HG02610 (cell line): ENCODE measurements around the gene RCN1.
"Not testable (repeated sequence)": the region's sequence is repeated elsewhere in the genome, so short reads cannot be mapped to it uniquely, and the experiment has no call there.

Experiments
- ATAC-seq: cut with Tn5 transposase; IDR thresholded peaks from one replicate; pipeline ENCODE4 v1.9.1; 2021; ENCODE audit warnings: mild to moderate bottlenecking, moderate library complexity; ENCODE audit not compliant: unreplicated experiment

RCN1 gene

DNA sequence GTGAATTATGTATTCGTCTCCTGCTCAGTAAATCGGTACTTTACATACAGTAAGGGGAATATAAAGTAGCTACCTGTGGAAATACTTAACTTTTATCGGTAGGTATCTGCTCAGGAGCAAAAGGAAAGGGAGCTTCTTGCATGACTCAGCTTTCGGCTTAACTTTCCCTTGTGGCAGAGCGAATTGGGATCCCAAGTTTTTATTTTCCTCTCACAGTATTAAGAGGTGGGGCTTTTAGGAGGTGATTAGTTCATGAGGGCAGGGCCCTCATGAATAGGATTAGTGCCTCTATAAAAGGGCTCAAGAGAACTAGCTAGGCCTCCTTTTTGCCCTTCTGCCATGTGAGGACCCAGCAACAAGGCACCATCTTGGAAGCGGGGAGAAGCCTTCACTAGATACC is 18.7 kb downstream of the RCN1 start:
- no peak for ATAC-seq

DNA sequence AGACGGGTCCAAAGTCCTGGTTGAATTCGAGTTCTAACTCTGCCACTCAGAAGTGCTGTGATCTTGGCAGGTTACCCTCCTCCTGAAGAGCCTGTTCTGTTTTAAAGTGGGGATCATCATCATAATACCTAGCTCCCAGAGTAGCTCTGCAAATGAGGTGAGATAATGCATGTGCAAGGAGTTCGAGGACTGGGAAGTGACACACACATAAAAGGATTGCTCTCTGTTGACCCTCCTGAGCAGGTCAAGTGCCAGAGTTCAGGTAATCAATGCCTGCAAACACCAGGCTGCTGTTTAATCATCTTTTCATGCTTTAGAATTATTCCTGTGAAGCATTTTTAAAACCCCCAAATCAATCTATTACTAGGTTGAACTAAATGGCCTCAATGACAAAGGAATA is 19.9 kb downstream of the RCN1 start:
- ATAC-seq = no peak

DNA sequence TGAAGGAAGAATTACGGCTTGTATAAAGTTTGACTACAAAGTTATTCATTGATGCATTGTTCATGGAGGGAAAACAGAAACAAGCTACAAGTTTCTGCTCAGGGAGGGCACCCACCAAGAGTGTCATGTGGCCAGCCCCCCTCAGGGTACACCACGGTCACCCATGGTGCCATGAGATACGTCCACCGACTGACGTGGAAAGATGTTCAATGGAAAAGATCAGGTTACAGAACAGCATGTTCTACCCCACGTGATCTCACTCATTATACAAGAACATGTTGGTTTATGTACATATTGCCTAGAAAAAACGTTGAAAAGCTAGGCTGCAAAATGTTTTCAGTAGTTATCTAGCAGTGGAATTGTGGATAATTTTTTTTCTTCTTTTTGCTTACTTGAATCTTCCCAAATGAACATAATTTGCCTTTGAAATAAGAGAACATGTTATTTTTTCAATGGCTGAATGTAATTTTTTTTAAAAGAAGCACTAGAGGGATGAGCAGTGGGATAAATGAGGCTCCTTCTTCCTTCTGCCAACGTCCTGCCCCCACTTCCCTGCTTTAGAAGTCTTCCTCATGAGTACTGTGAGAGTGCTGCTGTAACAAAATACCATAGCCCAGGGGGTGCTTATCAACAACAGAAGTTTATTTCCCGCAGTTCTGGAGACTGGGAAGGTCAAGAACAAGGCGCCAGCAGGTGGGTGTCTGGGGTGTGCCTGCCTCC is 22.5 kb downstream of the RCN1 start:
- ATAC-seq = no peak

DNA sequence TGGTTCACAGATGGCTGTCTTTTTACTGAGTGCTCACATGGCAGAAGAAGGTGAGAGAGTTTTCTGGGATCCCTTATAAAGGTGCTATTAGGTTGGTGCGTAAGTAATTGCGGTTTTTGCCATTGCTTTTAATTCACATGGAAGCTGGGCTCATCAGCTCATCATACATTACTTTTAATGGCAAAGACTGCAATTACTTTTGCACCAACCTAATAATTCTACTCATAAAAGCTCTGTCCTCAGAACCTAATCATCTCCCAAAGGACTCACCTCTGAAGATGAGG is 23.0 kb downstream of the RCN1 start:
- ATAC-seq = no peak

DNA sequence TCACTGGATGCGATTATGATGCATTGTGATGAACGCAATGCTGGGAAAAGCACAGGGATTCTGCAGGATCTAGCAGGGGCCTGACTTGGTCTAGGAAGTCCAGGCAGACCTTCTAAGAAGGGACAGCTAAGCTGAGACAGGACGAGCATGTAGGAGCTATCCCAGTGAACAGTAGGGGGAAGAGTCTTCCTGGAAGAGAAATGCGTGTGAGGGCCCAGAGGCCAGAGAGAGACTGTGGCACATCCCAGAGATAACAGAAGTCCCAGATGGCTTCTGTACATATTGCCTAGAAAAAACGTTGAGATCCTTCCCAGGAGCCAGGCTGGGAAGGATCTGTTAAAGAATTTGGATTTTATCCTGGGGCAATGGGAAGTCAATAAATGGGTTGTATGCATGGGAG is 24.6 kb downstream of the RCN1 start:
- no peak for ATAC-seq

DNA sequence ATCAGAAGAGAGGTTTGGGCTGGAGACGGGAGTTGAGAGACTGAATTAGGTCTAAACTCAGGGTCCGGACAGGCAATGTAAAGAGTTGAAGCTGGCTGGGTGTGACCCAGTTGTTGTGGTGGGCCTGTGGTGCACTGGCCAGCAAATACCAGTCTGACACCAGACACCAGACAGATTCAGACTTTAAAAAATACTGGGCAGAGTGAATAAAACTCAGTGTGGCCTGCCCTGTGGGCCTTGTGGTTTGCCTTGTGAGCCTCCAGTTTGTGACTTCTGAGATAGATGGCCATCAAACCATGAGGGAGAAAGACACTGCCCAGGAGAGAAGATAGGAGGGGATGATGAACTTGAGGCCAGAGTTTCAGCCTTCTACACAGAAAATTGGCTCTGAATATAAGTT is 25.8 kb downstream of the RCN1 start:
- no peak for ATAC-seq

DNA sequence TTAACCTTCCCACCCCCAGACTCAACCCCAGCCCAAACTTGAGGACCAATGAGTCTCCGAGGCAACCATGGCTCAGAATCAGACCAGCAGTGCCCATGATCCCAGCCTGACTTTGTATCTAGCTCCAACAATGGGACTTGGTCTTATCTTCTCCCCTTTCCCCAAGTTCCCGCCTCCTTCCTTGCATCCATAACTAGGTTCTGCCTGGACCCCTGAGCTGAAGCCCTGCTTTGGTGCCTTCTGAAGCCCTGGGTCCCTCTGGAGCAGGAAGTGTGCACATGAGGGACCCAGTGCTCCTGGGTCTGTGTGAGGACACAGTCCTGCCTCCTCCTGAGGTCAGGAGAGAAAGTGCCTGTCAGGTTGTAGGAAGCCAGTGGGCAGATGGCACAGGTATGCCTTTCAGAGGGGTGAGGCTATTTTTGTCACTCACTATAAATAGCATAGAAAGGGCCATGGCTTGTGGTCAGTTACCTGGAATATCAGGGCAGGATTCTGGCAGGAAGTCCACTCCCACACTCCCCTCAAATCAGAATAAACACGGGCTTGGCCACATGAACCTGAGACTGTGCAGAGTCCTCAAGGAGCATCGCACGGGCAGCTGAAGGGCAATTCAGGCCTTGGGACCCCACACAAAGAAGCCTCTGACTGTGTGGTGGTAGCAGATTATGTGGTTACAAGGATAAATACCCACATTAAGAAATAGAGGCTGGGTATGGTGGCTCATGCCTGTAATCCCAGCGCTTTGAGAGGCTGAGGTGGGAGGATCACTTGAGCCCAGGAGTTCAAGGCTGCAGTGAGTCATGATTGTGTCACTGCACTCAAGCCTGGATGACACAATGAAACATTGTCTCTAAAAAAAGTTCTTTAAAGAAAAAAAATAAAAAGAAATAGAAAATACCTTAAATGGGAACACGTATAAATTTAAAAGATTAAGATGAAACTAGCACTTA is 27.4 kb downstream of the RCN1 start:
- ATAC-seq = no peak

DNA sequence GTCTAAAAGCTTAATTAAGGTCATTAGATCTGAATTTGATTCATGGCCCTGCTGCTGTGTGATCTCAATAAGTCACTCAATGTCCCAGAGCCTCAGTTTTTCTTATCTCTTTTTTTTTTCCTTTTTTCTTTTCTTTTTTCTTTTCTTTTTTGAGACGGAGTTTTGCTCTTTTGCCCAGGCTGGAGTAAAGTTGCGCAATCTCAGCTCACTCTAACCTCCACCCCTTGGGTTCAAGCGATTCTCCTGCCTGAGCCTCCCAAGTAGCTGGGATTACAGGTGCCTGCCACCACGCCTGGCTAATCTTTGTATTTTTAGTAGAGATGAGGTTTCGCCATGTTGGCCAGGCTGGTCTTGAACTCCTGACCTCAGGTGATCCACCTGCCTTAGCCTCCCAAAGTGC is 28.3 kb downstream of the RCN1 start:
- not testable (repeated sequence) for ATAC-seq

DNA sequence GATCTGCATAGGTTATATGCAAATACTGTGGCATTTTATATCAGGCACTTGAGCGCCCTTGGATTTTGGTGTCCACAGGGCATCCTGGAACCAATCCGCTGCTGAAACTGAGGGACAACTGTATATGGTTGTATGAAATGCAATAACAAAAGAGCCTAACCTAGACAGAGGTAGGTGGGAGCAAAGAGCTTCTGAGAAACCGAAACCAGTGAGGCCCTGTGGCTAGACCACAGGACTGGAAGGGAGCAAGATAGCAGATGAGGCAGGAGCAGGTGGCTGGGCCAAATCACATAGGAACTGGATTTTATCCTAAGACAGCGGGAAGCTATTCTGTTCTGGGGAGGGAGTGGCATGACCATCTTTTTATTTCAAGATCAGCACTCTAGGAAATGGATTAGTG is 30.1 kb downstream of the RCN1 start:
- ATAC-seq = no peak

DNA sequence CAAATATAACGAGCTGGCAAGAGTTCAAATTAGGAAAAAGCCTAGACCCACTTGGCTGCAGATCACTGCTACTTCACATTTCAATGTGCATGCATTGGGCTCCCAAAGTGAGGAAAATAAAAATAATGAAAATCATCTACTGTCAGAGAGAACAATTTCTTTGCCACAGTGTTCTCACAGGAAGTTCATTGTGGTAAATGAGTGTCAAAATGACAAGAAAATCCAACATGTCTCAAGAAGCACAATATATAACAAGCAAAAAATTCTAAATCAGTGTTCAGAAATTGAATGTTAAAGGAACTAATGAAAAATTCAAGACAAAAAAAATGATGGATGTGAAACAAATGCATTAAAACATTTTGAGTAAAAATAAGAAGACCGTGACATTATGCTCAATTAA is 31.3 kb downstream of the RCN1 start:
- no peak for ATAC-seq

DNA sequence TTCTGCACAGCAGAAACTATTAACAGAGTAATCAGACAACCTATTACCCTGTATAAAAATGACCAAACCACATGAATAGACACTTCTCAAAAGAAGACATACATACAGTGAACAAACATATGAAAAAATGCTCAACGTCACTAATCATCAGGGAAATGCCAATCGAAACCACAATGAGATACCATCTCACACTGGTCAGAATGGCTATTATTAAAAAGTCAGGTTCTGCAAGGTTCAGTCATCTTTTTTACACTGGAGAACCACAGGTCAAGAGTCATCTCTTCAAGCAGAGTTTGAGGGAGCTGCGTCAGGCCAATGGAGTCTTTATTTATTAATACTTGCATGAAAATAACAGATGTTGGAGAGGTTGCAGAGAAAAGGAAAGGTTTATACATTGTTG is 40.4 kb downstream of the RCN1 start:
- no peak for ATAC-seq

DNA sequence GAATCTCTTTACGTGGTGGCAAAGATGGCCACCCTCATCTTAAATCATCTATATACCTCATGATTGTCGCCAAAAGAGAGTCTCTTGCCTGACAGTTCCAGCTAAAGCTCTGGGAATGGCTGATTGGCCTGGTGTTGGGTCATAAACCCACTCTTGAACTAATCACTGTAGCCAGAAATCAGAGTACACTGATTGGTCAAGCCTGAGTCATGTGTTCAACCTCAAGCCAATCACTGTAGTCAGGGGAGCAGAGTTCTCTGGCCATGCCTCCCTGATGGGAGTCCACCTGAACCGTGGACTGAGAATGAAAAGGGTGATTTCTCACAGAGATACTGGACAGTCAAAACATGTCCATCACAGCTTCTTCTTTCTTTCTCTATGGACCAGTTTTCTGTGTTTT is 45.8 kb downstream of the RCN1 start:
- ATAC-seq = no peak

DNA sequence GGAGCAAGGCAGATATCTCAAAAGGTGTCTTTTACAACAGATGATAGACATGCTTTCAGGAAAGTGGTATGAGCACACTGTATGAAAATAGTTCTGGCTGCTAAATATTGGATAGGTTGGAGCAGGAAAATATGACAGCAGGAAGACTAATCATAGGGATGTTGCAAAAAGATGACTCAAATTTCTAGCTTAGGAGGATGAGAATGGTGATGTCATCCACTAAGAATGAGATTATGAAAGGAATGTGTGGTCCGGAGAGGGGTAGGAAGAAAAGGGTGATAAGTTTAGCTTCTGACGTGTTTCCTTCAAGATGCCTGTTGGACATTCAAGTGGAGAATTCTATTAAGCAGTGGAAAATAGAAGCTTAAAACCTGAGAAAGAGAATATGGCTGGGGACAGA is 46.4 kb downstream of the RCN1 start:
- no peak for ATAC-seq

DNA sequence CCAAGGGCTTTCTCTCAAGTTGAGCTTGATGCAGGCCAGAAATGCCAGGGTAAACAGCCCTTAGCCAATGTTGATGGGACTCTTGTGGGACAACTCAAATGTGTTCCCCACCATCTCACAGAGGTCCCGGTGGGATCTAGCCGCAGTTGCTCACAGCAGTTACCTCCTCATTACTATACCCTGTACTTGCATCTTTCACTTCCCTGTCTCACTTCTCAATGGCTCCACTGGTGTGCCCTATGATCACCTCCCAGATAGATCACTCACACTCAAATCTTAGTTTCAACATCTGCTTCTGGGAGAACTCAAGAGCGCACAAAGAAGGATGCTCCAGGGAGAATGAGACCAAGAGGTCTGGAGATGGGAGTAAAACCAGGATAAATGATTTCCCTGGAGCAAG is 47.0 kb downstream of the RCN1 start:
- no peak for ATAC-seq

DNA sequence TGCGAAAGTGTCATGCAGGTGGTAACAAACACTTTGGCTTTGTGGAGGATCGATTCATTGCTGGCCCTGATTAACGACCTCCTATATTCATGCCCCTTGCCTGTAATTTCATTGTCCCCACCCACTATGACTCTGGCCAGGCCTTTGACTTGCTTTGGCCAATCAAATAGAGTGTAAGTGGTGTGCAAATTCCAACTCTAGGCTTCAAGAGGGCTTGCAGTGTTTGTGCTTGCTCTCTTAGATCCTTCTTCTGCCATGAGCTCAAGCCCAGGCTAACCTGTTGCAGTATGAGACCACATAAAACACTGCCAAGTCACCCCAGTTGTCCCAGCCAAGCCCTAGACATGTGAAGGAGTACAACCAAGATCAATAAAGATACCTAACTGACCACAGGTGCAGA is 48.0 kb downstream of the RCN1 start:
- ATAC-seq = no peak

DNA sequence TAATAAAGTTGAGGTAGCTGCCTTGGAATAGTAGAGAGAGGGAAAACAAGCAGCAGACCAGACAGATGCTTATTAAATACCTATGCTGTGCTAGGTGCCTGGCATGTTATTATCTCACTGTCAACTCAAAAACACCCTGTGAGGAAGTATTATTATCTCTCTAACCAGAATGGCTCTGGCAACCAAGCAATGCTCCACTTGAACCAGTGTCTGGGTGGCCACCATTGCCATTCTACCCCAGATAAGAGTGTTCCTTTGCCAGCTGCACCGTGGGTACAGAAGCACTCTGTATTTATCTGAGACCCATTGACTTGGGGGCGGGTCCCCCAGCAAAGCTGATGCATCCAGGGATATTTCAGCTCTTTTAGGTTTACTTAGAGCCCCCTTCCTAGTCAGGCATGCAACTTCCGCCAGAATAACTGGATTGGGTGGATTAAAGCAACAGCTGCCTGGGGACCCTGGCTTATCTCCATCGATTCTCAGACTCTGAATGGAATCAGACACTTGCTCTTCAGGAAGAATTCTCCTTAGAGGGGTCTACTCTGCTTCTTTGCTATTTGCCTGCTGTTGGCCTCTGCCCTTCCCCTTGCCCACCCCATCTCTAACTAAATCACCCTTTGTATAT is 49.1 kb downstream of the RCN1 start:
- ATAC-seq = no peak

DNA sequence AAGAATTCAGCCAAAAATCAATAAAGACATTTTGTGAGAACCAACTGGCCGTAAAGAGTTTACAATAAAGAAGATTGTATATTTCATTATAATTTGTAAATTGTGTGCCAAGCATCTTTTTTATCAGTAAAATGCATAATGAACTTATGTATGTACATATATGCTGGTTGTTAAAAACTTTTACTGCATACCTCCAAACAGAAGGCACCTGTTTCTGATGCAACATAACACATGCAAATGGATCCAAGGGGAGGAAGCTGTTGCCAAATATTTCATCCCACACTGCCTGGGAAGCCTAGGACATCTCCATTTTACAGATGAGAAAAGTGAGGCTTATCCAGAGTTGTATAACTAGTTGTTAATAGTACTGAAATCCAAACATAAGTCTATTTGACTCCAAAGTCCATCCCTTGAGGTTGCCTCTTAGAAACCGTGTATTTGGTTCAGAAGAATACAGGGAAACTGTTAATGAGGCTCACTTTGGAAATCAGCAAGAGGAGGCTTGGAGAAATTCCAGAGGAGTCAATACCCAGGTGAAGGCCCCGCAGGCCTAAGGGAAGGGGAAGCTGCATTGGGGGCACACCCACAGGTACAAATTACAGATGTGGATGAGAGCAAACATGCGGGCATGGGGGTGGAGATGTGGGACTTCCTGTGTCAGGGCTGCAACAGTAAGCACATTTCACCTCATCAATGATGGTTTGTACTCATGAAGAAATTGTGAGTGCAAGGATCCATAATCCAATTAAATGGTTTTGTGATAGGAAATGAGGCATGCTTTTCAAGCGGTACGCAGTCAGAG is 51.1 kb downstream of the RCN1 start:
- no peak for ATAC-seq

DNA sequence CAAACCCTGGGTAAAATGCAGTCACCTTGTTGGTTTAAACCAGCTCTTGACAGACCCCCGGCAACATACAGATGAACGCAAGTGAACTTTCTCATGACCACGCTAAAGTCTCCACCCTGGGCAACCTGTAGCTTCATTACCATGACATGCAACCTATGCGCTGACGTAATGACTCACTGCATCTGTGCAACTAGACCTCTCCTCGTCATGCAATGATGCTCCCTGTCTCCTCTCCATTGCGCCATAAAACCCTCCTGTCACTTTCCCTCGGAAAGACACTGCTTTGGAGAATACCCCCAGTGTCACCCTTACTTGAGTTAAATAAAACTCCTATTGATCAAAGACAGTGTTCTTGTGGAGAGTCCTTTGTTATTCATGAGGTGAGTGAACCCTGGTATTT is 52.5 kb downstream of the RCN1 start:
- ATAC-seq = no peak

DNA sequence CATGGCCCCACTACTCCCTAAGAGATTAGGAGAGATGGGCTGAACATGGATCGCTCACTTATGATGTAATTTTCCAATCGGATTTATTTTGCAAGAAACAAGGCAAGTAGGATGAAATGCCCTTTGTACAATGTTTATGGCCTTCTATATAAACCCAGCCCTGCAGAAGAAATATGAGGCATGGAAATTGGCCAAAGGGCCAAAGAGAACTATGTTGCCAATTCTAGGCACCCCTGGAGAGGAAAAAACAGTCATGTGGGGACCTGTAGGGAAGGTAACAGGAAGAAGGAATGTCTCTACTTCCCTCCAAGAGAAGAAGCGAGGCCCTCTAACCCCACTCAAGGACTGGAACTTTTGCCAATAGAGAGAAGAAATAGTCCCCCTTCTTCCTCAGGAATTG is 54.4 kb downstream of the RCN1 start:
- no peak for ATAC-seq

DNA sequence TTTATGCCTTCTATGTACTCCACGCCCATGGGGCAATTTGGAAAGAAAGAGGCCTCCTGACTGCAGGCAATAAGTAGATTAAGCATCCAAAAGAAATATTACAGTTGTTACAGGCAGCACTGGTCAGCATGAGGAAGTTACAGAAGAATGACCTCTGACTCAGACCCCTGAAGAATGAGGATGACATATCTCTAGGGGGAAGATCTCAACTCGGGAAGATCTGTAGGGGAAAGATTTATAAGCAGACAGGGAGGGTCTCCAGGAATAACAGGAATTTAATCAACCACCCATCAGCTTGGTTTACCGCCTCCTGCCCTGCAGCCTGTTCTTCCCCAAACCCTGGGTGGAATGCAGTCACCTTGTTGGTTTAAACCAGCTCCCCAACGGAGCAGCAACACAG is 58.0 kb downstream of the RCN1 start:
- ATAC-seq = no peak

DNA sequence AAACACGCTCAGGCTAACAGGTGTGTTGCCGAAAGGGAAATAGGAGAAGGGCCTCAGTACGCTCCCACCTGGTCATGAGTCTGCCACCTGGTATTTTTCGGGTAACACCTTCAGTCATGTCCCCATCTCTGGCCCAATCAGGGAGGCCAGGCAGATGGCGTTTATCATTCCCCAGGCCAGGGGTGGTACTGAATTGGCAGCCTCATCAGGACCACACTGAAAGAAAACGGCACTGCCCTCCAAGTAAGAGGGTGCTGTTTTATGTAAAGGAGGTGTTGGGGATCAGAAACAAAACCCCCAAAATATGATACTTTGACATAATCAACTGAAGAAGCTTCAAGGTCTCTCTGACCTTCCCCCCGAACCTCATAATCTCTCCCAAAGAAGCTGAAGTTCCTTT is 58.9 kb downstream of the RCN1 start:
- ATAC-seq = no peak
